Myocyte (in vitro differentiated cells): ENCODE measurements around the gene OR5H6. TPM values are rescaled to one million over a fixed set of nuclear protein-coding genes. Genes with fewer than 3 reads are reported as not detected.
"Not testable (repeated sequence)": the region's sequence is repeated elsewhere in the genome, so short reads cannot be mapped to it uniquely, and the experiment has no call there.

Source experiments
- DNase-seq: peaks from one replicate; pipeline ENCODE4 v3.0.0-alpha.2; 2012; ENCODE audit warnings: low read depth
- polyA plus RNA-seq: library from polyadenylated mRNA; unstranded; fragments of >200 nt; gene quantifications from one replicate; pipeline ENCODE4 v1.2.1, GENCODE V29; 2012; ENCODE audit warnings: missing spikeins
- total RNA-seq: library from RNA; depleted of rRNA; stranded (reverse); fragments of >200 nt; gene quantifications from 2 replicates; pipeline ENCODE4 v1.2.3, GENCODE V29; 2014

OR5H6 gene
- not detected in 2 replicates for total RNA-seq
- not detected for polyA plus RNA-seq

- no peak for DNase-seq
Observed at GRCh38 chr3:98263944-98264343, at the start of gene OR5H6. OR5H6 (plus strand) TSS chr3:98264244; CDS start chr3:98264333, 89 bp downstream.

DNA sequence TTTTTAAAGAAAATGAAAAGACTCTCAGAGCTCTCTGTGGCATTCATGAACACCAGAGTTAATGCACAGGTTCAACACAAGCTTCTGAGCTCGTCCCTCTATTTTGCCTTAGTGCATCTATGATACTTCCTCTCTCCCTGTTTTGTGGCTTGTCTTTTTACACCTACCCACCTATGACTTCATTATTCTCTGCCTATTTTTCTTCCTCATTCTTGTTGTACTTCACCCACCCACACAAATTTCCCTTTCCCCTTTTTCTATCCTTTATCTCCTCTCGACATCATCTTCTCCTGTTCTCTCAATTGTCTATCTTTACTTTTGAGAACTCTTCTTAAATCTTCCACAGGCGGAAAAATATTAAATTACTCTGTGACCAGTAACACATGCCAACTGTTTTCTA lies 49.0 kb upstream of the OR5H6 start:
- no peak for DNase-seq

- no peak for DNase-seq
Observed at GRCh38 chr3:98223907-98224672, 40.0 kb upstream of the OR5H6 start.

- DNase-seq = no peak
Observed at GRCh38 chr3:98232489-98232888, 31.6 kb upstream of the OR5H6 start.

DNA sequence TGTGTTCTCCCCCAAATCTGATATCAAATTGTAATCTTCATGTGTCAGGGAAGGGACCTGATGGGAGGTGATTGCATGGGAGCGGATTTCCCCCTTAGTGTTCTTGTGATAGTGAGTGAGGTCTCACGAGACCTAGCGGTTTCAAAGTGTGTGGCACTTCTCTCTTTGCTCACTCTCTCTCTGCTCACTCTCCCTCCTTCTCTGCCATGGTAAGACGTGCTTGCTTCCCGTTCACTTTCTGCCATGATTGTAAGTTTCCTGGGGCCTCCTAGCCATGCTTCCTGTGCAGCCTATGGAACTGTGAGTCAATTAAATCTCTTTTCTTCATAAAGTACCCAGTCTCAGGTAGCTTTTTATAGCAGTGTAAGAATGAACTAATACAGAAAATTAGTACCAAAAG lies 30.6 kb upstream of the OR5H6 start:
- no peak for DNase-seq

- no peak for DNase-seq
Observed at GRCh38 chr3:98240131-98240530, 23.9 kb upstream of the OR5H6 start.

- DNase-seq = no peak
Observed at GRCh38 chr3:98242155-98242554, 21.9 kb upstream of the OR5H6 start.

GRCh38 chr3:98243843-98244242 lies 20.2 kb upstream of the OR5H6 start:
- DNase-seq = no peak

- DNase-seq = no peak
Observed at GRCh38 chr3:98246142-98246541, 17.9 kb upstream of the OR5H6 start.

DNA sequence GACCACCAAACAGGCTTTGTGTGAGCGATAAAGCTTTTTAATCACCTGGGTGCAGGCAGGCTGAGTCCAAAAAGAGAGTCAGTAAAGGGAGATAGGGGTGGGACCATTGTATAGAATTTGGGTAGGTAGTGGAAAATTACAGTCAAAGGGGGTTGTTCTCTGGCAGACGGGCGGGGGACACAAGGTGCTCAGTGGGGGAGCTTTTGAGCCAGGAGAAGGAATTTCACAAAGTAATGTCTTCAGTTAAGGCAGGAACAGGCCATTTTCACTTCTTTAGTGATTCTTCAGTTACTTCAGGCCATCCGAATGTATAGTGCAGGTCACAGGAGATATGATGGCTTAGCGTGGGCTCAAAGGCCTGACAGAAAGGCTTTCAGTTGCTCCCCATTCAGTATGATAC lies 8.0 kb upstream of the OR5H6 start:
- DNase-seq = not testable (repeated sequence)

GRCh38 chr3:98259707-98260106 lies 4.3 kb upstream of the OR5H6 start:
- no peak for DNase-seq

- DNase-seq = no peak
Observed at GRCh38 chr3:98262046-98262445, 2.0 kb upstream of the OR5H6 start.

GRCh38 chr3:98269846-98270245 lies 5.8 kb downstream of the OR5H6 start:
- DNase-seq = no peak

GRCh38 chr3:98272126-98272525 lies 8.1 kb downstream of the OR5H6 start:
- DNase-seq = no peak

DNA sequence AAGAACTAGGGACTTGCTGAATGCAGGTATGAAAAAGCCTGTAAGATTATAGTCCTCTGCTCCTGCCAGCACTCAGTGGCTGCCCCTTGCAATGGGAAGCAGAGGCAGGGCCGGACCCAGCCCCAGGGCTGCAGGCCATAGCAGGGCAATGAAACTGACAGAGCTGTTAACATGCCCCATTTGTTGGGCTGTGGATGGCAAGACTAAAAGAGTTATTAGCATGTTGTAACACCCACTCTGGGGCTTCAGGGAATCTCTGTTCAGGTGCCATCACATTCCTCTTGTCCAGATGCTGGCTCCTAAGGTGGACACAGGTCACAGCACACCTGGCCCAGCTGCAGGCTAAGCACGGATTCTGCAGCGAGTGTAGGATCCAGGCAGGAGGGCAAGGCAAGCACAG lies 10.9 kb downstream of the OR5H6 start:
- DNase-seq = no peak

DNA sequence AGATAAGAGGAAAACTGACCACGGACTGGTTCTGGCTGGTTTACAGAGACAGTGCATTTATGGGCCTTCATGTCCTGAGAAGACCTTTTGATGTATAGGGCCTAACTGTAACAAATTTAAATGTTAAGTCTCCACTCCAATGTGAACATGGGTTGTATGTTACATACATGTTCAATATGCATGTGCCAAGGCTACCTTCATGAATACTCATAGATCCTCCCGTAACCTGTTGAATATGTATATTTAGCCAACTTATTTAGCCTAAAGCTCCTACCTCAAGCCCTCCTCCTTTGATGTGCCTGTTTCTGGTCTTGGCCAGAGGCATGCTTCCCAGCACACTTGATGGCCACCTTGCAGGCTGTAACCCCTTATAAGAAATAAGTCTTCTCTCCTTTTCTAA lies 18.2 kb downstream of the OR5H6 start, which contains the start of gene OR5H2:
TSS of gene OR5H2 (plus strand) at position 301 of the 400 bp plus-strand sequence. CDS start 398 bp downstream, outside the sequence.
- no peak for DNase-seq

DNA sequence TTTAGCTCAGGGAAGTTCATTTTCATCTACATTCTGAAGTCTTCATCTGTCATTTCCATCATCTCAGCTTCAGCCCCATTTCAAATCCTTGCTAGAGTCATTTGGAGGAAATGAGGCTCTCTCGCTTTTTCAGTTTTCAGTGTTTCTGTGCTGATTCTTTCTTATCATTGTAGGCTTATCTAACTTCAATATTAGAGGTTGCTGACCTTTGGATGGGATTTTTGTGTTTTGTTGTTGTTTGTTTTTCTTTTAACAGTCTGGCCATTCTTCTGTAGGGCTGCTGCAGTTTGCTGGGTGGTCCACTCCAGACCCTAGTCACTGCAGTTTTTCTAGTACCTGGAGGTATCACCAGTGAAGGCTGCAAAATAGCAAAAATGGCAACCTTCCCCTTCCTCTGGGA lies 26.9 kb downstream of the OR5H6 start:
- DNase-seq = no peak

DNA sequence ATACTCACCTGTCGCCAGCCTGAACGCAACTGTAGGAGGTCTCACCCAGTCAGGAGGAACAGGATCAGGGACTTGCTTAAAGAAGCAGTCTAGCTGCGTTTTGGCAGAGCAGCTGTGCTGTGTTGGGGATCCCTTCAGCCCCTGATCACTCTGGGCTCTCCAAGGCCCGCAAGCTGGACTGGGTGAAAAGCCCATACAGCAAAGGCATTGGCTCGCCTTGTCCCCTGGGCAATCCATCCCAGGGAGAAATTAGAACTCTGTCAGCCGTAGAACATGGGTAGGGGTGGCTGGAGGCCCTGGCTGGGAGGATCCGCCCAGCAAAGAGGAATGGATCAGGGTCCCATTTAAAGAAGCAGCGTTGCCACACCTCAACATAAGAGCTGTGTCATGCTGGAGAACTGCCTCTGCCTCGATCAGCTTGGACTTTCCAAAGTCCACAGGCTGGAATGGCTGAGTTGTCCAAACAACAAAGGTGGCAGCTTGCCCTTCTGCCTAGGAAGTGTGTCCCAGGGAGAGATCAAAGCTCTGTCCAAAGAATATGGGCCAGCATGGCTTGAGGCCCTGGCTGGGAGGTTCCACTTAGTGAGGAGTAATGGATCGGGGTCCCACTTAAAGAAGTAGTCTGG lies 27.4 kb downstream of the OR5H6 start:
- DNase-seq = no peak

Other genes starting within 250 kb of the OR5H6 start
- gene GABRR3, start 228.9 kb upstream of the OR5H6 start, total RNA-seq = not detected in 2 replicates
- gene OR5AC2, start 177.1 kb upstream of the OR5H6 start, total RNA-seq = not detected in 2 replicates
- not detected in 2 replicates for gene OR5H1, start 133.5 kb upstream of the OR5H6 start, total RNA-seq
- not detected in 2 replicates for gene OR5H14, start 116.8 kb upstream of the OR5H6 start, total RNA-seq
- not detected in 2 replicates for gene OR5H15, start 97.5 kb upstream of the OR5H6 start, total RNA-seq
- gene OR5H2, start 18.3 kb downstream of the OR5H6 start, total RNA-seq = not detected in 2 replicates
- not detected in 2 replicates for gene OR5K4, start 89.6 kb downstream of the OR5H6 start, total RNA-seq
- gene OR5K3, start 126.4 kb downstream of the OR5H6 start, total RNA-seq = not detected in 2 replicates
- not detected in 2 replicates for gene OR5K1, start 199.0 kb downstream of the OR5H6 start, total RNA-seq
- not detected in 2 replicates for gene OR5K2, start 233.4 kb downstream of the OR5H6 start, total RNA-seq